Mucosa of rectum (tissue), 2 donors: ENCODE results near the gene DKK1.

Experiments
- H3K27ac ChIP-seq, 2 donors: one replicate each; pipeline ENCODE4 v1.7.0; 2013; ENCODE audit warnings: inconsistent platforms in 2 of 2, low read depth in 2 of 2, low read length in 2 of 2
- H3K27me3 ChIP-seq, 2 donors: one replicate each; pipeline ENCODE4 v1.7.0; 2013; ENCODE audit warnings: low read length in 2 of 2; ENCODE audit not compliant: control insufficient read depth in 2 of 2, insufficient read depth in 2 of 2
- H3K36me3 ChIP-seq, 2 donors: one replicate each; pipeline ENCODE4 v1.7.0; 2013; ENCODE audit warnings: low read length in 2 of 2; ENCODE audit not compliant: control insufficient read depth in 2 of 2, insufficient read depth in 2 of 2
- H3K4me1 ChIP-seq, 2 donors: one replicate each; pipeline ENCODE4 v1.7.0; 2013; ENCODE audit warnings: low read length in 2 of 2, mild to moderate bottlenecking in 1 of 2; ENCODE audit not compliant: control insufficient read depth in 2 of 2, insufficient read depth in 2 of 2
- H3K4me3 ChIP-seq, 2 donors: one replicate each; pipeline ENCODE4 v1.7.0; 2013; ENCODE audit warnings: low read length in 2 of 2
- H3K9ac ChIP-seq, 2 donors: one replicate each; pipeline ENCODE4 v1.7.0; 2013; ENCODE audit warnings: low read length in 2 of 2, low read depth in 1 of 2, mild to moderate bottlenecking in 1 of 2
- H3K9me3 ChIP-seq, 2 donors: one replicate each; pipeline ENCODE4 v1.7.0; 2013; ENCODE audit warnings: low read length in 2 of 2; ENCODE audit not compliant: control insufficient read depth in 2 of 2
- donor health status: healthy.
- donor health status: Normal muscosa, but diverticular disease.

Gene DKK1

GRCh38 chr10:52335665-52336064 is 21.6 kb downstream of the DKK1 start:
- no peak overlapping the region for H3K4me3 ChIP-seq
- no peak overlapping the region for H3K9ac ChIP-seq
- no peak overlapping the region for H3K27ac ChIP-seq
- H3K27me3 ChIP-seq: no peaks in the 10 kb centered on the region
- H3K36me3 ChIP-seq: no peaks in the 10 kb centered on the region
- no peaks in the 10 kb centered on the region for H3K9me3 ChIP-seq
- no peaks in the 10 kb centered on the region for H3K4me1 ChIP-seq

GRCh38 chr10:52337225-52337624 is 23.1 kb downstream of the DKK1 start:
- H3K4me1 ChIP-seq: no peaks in the 10 kb centered on the region
- H3K4me3 ChIP-seq: no peak overlapping the region
- H3K9ac ChIP-seq: no peak overlapping the region
- H3K27me3 ChIP-seq: no peaks in the 10 kb centered on the region
- H3K27ac ChIP-seq: no peak overlapping the region
- H3K36me3 ChIP-seq: no peaks in the 10 kb centered on the region
- H3K9me3 ChIP-seq: no peaks in the 10 kb centered on the region

GRCh38 chr10:52343439-52343838 is 29.4 kb downstream of the DKK1 start:
- Histone ChIP-seq H3K9me3 (no peaks in the 10 kb centered on the region), H3K27me3 (no peaks in the 10 kb centered on the region), H3K36me3 (no peaks in the 10 kb centered on the region), H3K4me3 (no peak overlapping the region), H3K27ac (no peak overlapping the region), H3K9ac (no peak overlapping the region), H3K4me1 (no peaks in the 10 kb centered on the region)

- no peak overlapping the region for H3K27ac ChIP-seq
- no peaks in the 10 kb centered on the region for H3K9me3 ChIP-seq
- no peaks in the 10 kb centered on the region for H3K27me3 ChIP-seq
- no peaks in the 10 kb centered on the region for H3K36me3 ChIP-seq
- no peak overlapping the region for H3K4me3 ChIP-seq
- H3K4me1 ChIP-seq: no peaks in the 10 kb centered on the region
- no peak overlapping the region for H3K9ac ChIP-seq
Measured at GRCh38 chr10:52346394-52347326, 32.6 kb downstream of the DKK1 start.

GRCh38 chr10:52347327-52347667 is 33.2 kb downstream of the DKK1 start:
- H3K9me3 ChIP-seq: no peaks in the 10 kb centered on the region
- no peak overlapping the region for H3K27ac ChIP-seq
- no peaks in the 10 kb centered on the region for H3K4me1 ChIP-seq
- no peak overlapping the region for H3K4me3 ChIP-seq
- H3K36me3 ChIP-seq: no peaks in the 10 kb centered on the region
- no peaks in the 10 kb centered on the region for H3K27me3 ChIP-seq
- no peak overlapping the region for H3K9ac ChIP-seq

- no peaks in the 10 kb centered on the region for H3K9me3 ChIP-seq
- no peaks in the 10 kb centered on the region for H3K4me1 ChIP-seq
- H3K9ac ChIP-seq: no peak overlapping the region
- no peaks in the 10 kb centered on the region for H3K36me3 ChIP-seq
- H3K27ac ChIP-seq: no peak overlapping the region
- H3K27me3 ChIP-seq: no peaks in the 10 kb centered on the region
- no peak overlapping the region for H3K4me3 ChIP-seq
Measured at GRCh38 chr10:52348037-52348564, 34.0 kb downstream of the DKK1 start.

GRCh38 chr10:52351914-52352330 is 37.8 kb downstream of the DKK1 start:
- H3K4me3 ChIP-seq: no peak overlapping the region
- H3K9me3 ChIP-seq: no peaks in the 10 kb centered on the region
- H3K27me3 ChIP-seq: no peaks in the 10 kb centered on the region
- no peak overlapping the region for H3K9ac ChIP-seq
- no peaks in the 10 kb centered on the region for H3K4me1 ChIP-seq
- H3K27ac ChIP-seq: no peak overlapping the region
- H3K36me3 ChIP-seq: no peaks in the 10 kb centered on the region

- H3K27ac ChIP-seq: no peak overlapping the region
- no peak overlapping the region for H3K4me3 ChIP-seq
- no peaks in the 10 kb centered on the region for H3K36me3 ChIP-seq
- no peaks in the 10 kb centered on the region for H3K27me3 ChIP-seq
- no peak overlapping the region for H3K9ac ChIP-seq
- no peaks in the 10 kb centered on the region for H3K9me3 ChIP-seq
- no peaks in the 10 kb centered on the region for H3K4me1 ChIP-seq
Measured at GRCh38 chr10:52353205-52353604, 39.1 kb downstream of the DKK1 start.

DNA sequence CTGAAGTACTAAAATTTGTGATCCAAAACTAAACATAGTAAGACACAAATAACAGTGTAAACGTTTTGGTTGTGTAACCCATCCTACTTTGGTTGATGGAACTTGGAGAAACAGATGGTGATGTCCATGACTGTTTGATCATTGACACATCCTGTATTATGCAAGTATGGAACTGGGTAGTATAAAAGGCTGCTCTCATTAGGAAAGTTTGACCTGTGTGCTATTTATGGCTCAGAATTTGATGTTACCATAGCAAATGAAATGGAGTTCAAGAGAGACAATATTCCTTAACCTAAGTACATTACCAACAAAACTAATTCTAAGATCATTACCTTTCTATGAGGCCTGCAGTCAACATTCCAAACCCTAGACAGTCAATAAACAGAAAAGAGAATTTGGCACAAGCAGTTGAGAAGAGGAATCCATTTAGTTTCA is 39.9 kb downstream of the DKK1 start:
- Histone ChIP-seq H3K4me1 (no peaks in the 10 kb centered on the region), H3K9ac (no peak overlapping the region), H3K27me3 (no peaks in the 10 kb centered on the region), H3K27ac (no peak overlapping the region), H3K4me3 (no peak overlapping the region), H3K36me3 (no peaks in the 10 kb centered on the region), H3K9me3 (no peaks in the 10 kb centered on the region)

GRCh38 chr10:52357971-52358370 is 43.9 kb downstream of the DKK1 start:
- Histone ChIP-seq H3K36me3 (no peaks in the 10 kb centered on the region), H3K4me1 (no peaks in the 10 kb centered on the region), H3K9ac (no peak overlapping the region), H3K9me3 (no peaks in the 10 kb centered on the region), H3K27me3 (no peaks in the 10 kb centered on the region), H3K27ac (no peak overlapping the region), H3K4me3 (no peak overlapping the region)
